Skeletal muscle tissue (tissue), 4 donors: Measurements from ENCODE around the gene PCDHA13. TPM values are rescaled to one million over a fixed set of nuclear protein-coding genes. Genes with fewer than 3 reads are reported as not detected.
"Not testable (repeated sequence)": the region's sequence is repeated elsewhere in the genome, so short reads cannot be mapped to it uniquely, and the experiment has no call there.

Source experiments
- H3K27ac ChIP-seq: one replicate; pipeline ENCODE4 v1.7.0; 2013; ENCODE audit warnings: mild to moderate bottlenecking, low read depth, low read length, inconsistent platforms
- H3K27me3 ChIP-seq, 3 donors: one replicate each; pipeline ENCODE4 v1.7.0; 2013; ENCODE audit warnings: low read length in 3 of 3; ENCODE audit not compliant: control insufficient read depth in 3 of 3, insufficient read depth in 3 of 3
- H3K36me3 ChIP-seq, 3 donors: one replicate each; pipeline ENCODE4 v1.7.0; 2013; ENCODE audit warnings: low read length in 3 of 3; ENCODE audit not compliant: control insufficient read depth in 3 of 3, insufficient read depth in 3 of 3
- H3K4me1 ChIP-seq, 3 donors: one replicate each; pipeline ENCODE4 v1.7.0; 2013; ENCODE audit warnings: low read length in 3 of 3, mild to moderate bottlenecking in 3 of 3; ENCODE audit not compliant: control insufficient read depth in 3 of 3, insufficient read depth in 3 of 3
- H3K4me3 ChIP-seq, 3 donors: one replicate each; pipeline ENCODE4 v1.7.0; 2013; ENCODE audit warnings: low read length in 3 of 3
- H3K9ac ChIP-seq, 3 donors: one replicate each; pipeline ENCODE4 v1.7.0; 2013; ENCODE audit warnings: low read length in 3 of 3, mild to moderate bottlenecking in 3 of 3, moderate library complexity in 2 of 3, low read depth in 1 of 3
- H3K9me3 ChIP-seq, 3 donors: one replicate each; pipeline ENCODE4 v1.7.0; 2013; ENCODE audit warnings: low read length in 3 of 3; ENCODE audit not compliant: control insufficient read depth in 3 of 3
- total RNA-seq: library from RNA; depleted of rRNA; stranded (reverse); fragments of >200 nt; gene quantifications from one replicate; pipeline ENCODE4 v1.2.3, GENCODE V29; 2014
- donor health status: Osteomylitis.

PCDHA13 gene
- total RNA-seq, 1 donor from 2014 or later, result under 0.01 TPM

DNA sequence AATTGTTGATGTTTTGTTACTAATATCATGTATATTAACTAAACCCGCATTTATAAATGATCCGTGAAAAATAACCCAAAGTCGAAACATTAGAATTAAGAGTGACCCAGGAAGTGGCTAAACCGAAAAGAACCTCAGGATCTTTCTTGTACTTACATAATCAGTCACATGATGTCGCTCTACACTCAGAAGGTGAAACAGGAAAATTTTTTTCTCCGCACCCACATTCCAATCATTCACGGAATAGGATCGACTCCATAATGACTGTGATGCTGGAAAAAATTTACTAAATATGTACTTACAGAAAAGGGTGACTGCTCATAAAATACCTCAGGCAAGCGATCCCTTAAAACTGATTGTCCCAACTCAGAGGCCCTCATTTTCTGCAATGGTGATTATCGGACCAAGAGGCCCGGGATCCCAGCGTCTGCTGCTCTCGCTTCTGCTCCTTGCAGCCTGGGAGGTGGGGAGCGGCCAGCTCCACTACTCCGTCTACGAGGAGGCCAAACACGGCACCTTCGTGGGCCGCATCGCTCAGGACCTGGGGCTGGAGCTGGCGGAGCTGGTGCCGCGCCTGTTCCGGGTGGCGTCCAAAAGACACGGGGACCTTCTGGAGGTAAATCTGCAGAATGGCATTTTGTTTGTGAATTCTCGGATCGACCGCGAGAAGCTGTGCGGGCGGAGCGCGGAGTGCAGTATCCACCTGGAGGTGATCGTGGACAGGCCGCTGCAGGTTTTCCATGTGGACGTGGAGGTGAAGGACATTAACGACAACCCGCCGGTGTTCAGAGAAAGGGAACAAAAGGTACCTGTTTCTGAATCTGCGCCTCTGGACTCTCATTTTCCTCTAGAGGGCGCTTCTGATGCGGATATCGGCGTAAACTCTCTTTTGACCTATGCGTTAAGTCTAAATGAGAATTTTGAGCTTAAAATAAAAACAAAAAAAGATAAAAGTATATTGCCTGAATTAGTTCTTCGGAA, 6.5 kb upstream of the PCDHA13 start, which contains the start of gene PCDHA12:
PCDHA12 (plus strand) TSS at position 224 of the 981 bp plus-strand sequence; CDS start at position 389, 165 bp downstream.
- Histone ChIP-seq H3K9me3 (peaks cover 5 to 11% (median 6%) of the 10 kb centered on the region in 3 donors), H3K4me3 (no peak within 1 kb of the TSS), H3K4me1 (no peaks in the 10 kb centered on the region), H3K27ac (no peak within 1 kb of the TSS), H3K27me3 (peaks cover 0 to 10% (median 10%) of the 10 kb centered on the region in 3 donors), H3K36me3 (no peaks in the 10 kb centered on the region), H3K9ac (no peak within 1 kb of the TSS)

GRCh38 chr5:140876541-140877261, 5.2 kb upstream of the PCDHA13 start:
- not testable (repeated sequence) for H3K9ac ChIP-seq, H3K4me3 ChIP-seq, H3K4me1 ChIP-seq, H3K27ac ChIP-seq, H3K9me3 ChIP-seq, H3K27me3 ChIP-seq, H3K36me3 ChIP-seq

- Histone ChIP-seq H3K36me3 (no peaks in the 10 kb centered on the region), H3K4me1 (no peaks in the 10 kb centered on the region), H3K9ac (no peak overlapping the region), H3K27me3 (peaks cover 0 to 13% (median 10%) of the 10 kb centered on the region in 3 donors), H3K27ac (no peak overlapping the region), H3K9me3 (peaks cover 5 to 6% (median 5%) of the 10 kb centered on the region in 3 donors), H3K4me3 (no peak overlapping the region)
Observed at GRCh38 chr5:140877262-140877581, 4.7 kb upstream of the PCDHA13 start.

DNA sequence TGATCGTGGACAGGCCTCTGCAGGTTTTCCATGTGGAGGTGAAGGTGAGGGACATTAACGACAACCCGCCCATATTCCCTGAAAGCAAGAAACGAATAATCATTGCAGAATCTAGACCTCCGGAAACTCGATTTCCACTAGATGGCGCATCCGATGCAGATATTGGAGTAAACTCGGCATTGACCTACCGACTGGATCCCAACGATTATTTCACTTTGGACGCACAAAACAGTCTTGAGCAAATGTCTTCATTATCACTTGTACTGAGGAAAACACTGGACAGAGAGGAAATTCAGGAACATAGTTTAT, 621 bp downstream of the PCDHA13 start:
- H3K9ac ChIP-seq, result no peak overlapping the region
- no peak overlapping the region for H3K4me3 ChIP-seq
- H3K9me3 ChIP-seq, result peaks cover 0 to 7% (median 0%) of the 10 kb centered on the region in 3 donors
- no peaks in the 10 kb centered on the region for H3K4me1 ChIP-seq
- peaks cover 0 to 8% (median 4%) of the 10 kb centered on the region in 3 donors for H3K27me3 ChIP-seq
- no peaks in the 10 kb centered on the region for H3K36me3 ChIP-seq
- no peak overlapping the region for H3K27ac ChIP-seq

DNA sequence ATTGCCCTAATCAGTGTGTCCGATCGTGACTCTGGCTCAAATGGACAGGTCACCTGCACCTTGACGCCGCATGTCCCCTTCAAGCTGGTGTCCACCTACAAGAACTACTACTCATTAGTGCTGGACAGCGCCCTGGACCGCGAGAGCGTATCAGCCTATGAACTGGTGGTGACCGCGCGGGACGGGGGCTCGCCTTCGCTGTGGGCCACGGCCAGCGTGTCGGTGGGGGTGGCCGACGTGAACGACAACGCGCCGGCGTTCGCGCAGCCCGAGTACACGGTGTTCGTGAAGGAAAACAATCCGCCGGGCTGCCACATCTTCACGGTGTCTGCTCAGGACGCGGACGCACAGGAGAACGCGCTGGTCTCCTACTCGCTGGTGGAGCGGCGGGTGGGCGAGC, 1.4 kb downstream of the PCDHA13 start:
- H3K36me3 ChIP-seq, result no peaks in the 10 kb centered on the region
- no peak overlapping the region for H3K27ac ChIP-seq
- H3K9ac ChIP-seq, result no peak overlapping the region
- peaks cover 0 to 7% (median 4%) of the 10 kb centered on the region in 3 donors for H3K27me3 ChIP-seq
- H3K4me1 ChIP-seq, result no peaks in the 10 kb centered on the region
- no peak overlapping the region for H3K4me3 ChIP-seq
- peaks cover 0 to 7% (median 0%) of the 10 kb centered on the region in 3 donors for H3K9me3 ChIP-seq

DNA sequence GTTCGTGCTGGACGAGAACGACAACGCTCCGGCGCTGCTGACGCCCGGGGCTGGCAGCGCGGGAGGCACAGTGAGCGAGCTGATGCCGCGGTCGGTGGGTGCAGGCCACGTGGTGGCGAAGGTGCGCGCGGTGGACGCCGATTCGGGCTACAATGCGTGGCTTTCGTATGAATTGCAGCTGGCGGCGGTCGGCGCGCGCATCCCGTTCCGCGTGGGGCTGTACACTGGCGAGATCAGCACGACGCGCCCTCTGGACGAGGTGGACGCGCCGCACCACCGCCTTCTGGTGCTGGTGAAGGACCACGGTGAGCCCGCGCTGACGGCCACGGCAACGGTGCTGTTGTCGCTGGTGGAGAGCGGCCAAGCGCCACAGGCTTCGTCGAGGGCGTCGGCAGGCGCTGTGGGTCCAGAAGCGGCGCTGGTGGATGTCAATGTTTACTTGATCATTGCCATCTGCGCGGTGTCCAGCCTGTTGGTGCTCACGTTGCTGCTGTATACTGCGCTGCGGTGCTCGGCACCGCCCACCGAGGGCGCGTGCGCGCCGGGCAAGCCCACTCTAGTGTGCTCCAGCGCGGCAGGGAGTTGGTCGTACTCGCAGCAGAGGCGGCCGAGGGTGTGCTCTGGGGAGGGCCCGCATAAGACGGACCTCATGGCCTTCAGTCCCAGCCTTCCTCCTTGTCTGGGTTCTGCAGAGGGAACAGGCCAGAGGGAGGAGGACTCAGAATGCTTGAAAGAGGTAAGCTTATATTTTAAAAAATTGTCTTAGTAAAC, 2.2 kb downstream of the PCDHA13 start:
- H3K36me3 ChIP-seq, result no peaks in the 10 kb centered on the region
- H3K9ac ChIP-seq, result no peak overlapping the region
- H3K4me3 ChIP-seq, result no peak overlapping the region
- no peak overlapping the region for H3K27ac ChIP-seq
- peaks cover 0 to 7% (median 0%) of the 10 kb centered on the region in 3 donors for H3K9me3 ChIP-seq
- H3K4me1 ChIP-seq, result no peaks in the 10 kb centered on the region
- H3K27me3 ChIP-seq, result peaks cover 0 to 7% (median 4%) of the 10 kb centered on the region in 3 donors

DNA sequence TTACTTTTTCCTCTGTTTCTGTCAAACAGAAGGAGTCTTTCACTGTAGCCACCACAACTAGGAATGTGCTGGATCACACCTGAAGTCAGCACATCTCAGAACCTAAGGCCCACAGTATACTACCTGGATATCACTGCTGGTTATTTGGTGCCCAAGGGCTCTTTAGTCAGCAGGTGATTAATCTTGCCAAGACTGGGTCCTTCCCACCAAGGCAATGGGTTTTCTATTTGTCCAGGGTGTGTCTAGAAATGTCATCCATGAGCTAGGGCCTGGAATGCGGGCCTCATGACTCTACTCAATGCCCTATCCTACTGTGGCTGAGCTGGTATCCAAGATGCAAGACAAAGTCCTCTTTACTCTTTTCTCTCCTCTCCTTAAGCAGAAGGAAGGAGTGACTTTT, 34.4 kb downstream of the PCDHA13 start:
- no peaks in the 10 kb centered on the region for H3K27me3 ChIP-seq
- H3K27ac ChIP-seq, result no peak overlapping the region
- H3K4me3 ChIP-seq, result no peak overlapping the region
- H3K9me3 ChIP-seq, result peaks cover 0 to 3% (median 0%) of the 10 kb centered on the region in 3 donors
- H3K36me3 ChIP-seq, result no peaks in the 10 kb centered on the region
- H3K9ac ChIP-seq, result no peak overlapping the region
- no peaks in the 10 kb centered on the region for H3K4me1 ChIP-seq

GRCh38 chr5:140923601-140924000, 41.7 kb downstream of the PCDHA13 start:
- no peak overlapping the region for H3K9ac ChIP-seq
- H3K9me3 ChIP-seq, result peaks cover 0 to 5% (median 4%) of the 10 kb centered on the region in 3 donors
- no peak overlapping the region for H3K4me3 ChIP-seq
- H3K4me1 ChIP-seq, result peaks cover 9 to 10% (median 10%) of the 10 kb centered on the region in 3 donors
- no peak overlapping the region for H3K27ac ChIP-seq
- no peaks in the 10 kb centered on the region for H3K36me3 ChIP-seq
- H3K27me3 ChIP-seq, result peaks cover 26 to 35% (median 32%) of the 10 kb centered on the region in 3 donors

DNA sequence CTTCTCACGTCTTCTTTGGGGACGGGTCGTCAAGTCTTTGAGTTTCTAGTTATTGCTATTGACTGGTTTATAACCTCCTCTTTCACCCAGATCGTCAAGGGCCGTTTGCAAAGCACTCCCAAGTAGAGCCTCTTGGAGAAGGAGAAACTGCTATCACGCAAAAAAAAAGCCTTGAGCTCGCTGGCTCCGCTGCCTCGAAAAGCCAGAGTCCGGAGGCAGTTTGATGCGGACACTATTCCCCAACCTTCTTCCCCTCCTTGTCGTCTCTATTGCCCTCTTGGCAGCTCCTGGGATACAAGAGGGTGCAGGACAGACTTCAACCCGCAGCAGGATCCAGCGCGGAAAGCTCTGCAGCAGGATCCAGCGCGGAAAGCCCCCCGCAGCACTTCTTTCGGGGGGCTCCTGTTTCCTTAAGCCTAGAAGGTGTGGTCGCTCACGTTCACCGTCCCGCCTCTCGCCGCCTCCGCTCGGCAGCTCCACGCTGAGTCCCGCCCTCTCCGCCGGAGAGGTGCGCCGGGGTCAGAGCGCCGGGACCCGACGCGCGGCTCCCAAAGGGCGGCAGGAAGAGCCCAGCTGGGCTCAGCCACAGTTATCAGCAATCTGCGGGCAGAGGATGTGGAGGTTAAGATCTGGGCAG, 44.0 kb downstream of the PCDHA13 start, which contains the start of gene PCDHAC1:
PCDHAC1 (plus strand) TSS at position 494 of the 637 bp plus-strand sequence. CDS start 594 bp downstream, outside the sequence.
- peaks cover 0 to 5% (median 4%) of the 10 kb centered on the region in 3 donors for H3K9me3 ChIP-seq
- H3K4me3 ChIP-seq, result peak within 1 kb of the TSS; percentile 50 to 69 (median 61)
- no peak within 1 kb of the TSS for H3K9ac ChIP-seq
- H3K4me1 ChIP-seq, result peaks cover 9 to 10% (median 10%) of the 10 kb centered on the region in 3 donors
- H3K27ac ChIP-seq, result no peak within 1 kb of the TSS
- H3K36me3 ChIP-seq, result no peaks in the 10 kb centered on the region
- H3K27me3 ChIP-seq, result peaks cover 27 to 38% (median 36%) of the 10 kb centered on the region in 3 donors
